ENCODE data around the gene KAT7.
A peak's percentile ranks its signal among the peaks of the same experiment; 100 is the strongest.

GRCh38 chr17:49880291-49881053, 92.0 kb downstream of the KAT7 start:
- TF ChIP-seq CTCF (IDR thresholded peaks at IDR 0.05; ENCODE audit: borderline replicate concordance, extremely low read depth, low read length, poor library complexity, severe bottlenecking) (peak; percentile 55), EZH2 (IDR thresholded peaks at IDR 0.05; ENCODE audit: borderline replicate concordance, low read depth, low read length, severe bottlenecking) (no peak)

All from DND-41 (cell line).